NCI-H2196 treated with DMSO at 0.1 percent for 48 hours (cell line): Measurements from ENCODE around the gene C17orf67.
A peak's percentile ranks its signal among the peaks of the same experiment; 100 is the strongest.

Experiments
- DNase-seq: peaks from one replicate; lab custom pipeline; 2025; ENCODE audit not compliant: unreplicated experiment; lab: John Stamatoyannopoulos, UW

Gene C17orf67

GRCh38 chr17:56809106-56809819 lies 24.5 kb downstream of the C17orf67 start:
- DNase-seq: no peak

GRCh38 chr17:56808503-56808902 lies 25.2 kb downstream of the C17orf67 start:
- no peak for DNase-seq

- DNase-seq: no peak
Measured at GRCh38 chr17:56807723-56808122, 26.0 kb downstream of the C17orf67 start.

GRCh38 chr17:56806949-56807348 lies 26.8 kb downstream of the C17orf67 start:
- DNase-seq: no peak

- no peak for DNase-seq
Measured at GRCh38 chr17:56804454-56804853, 29.3 kb downstream of the C17orf67 start.

- no peak for DNase-seq
Measured at GRCh38 chr17:56803071-56803470, 30.6 kb downstream of the C17orf67 start.

GRCh38 chr17:56801459-56802178 lies 32.1 kb downstream of the C17orf67 start:
- DNase-seq: no peak

- no peak for DNase-seq
Measured at GRCh38 chr17:56798916-56799315, 34.8 kb downstream of the C17orf67 start.

- DNase-seq: no peak
Measured at GRCh38 chr17:56796536-56796935, 37.2 kb downstream of the C17orf67 start.

- no peak for DNase-seq
Measured at GRCh38 chr17:56795221-56795865, 38.4 kb downstream of the C17orf67 start.

GRCh38 chr17:56793957-56794356 lies 39.8 kb downstream of the C17orf67 start:
- no peak for DNase-seq

- no peak for DNase-seq
Measured at GRCh38 chr17:56793531-56793930, 40.2 kb downstream of the C17orf67 start.

GRCh38 chr17:56792267-56792666 lies 41.5 kb downstream of the C17orf67 start:
- no peak for DNase-seq

GRCh38 chr17:56786989-56787482 lies 46.7 kb downstream of the C17orf67 start:
- no peak for DNase-seq

GRCh38 chr17:56785997-56786680 lies 47.6 kb downstream of the C17orf67 start:
- no peak for DNase-seq

GRCh38 chr17:56785405-56785804 lies 48.3 kb downstream of the C17orf67 start:
- no peak for DNase-seq

- DNase-seq: no peak
Measured at GRCh38 chr17:56782338-56782737, 51.4 kb downstream of the C17orf67 start.

GRCh38 chr17:56781906-56782305 lies 51.8 kb downstream of the C17orf67 start:
- no peak for DNase-seq

GRCh38 chr17:56779898-56780777 lies 53.6 kb downstream of the C17orf67 start:
- peak; percentile 59 for DNase-seq

GRCh38 chr17:56779322-56779721 lies 54.4 kb downstream of the C17orf67 start:
- no peak for DNase-seq
